Measurements from ENCODE around the gene MACC1.
"Not testable (repeated sequence)": the region's sequence is repeated elsewhere in the genome, so short reads cannot be mapped to it uniquely, and the experiment has no call there.

Gene MACC1

DNA sequence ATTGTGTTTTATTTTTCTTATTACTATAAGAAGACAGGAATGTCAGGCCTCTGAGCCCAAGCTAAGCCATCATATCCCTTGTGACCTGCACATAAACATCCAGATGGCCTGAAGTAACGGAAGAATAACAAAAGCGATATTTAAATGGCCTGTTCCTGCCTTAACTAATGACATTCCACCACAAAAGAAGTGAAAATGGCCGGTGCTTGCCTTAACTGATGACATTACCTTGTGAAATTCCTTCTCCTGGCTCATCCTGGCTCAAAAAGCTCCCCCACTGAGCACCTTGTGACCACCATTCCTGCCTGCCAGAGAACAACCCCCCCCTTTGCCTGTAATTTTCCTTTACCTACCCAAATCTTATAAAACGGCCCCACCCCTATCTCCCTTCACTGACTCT is 91.1 kb downstream of the MACC1 start:
- DNase-seq: not testable (repeated sequence)

- not testable (repeated sequence) for DNase-seq
These were observed 93.1 kb downstream of the MACC1 start for GRCh38 chr7:20124087-20124486.

GRCh38 chr7:20122653-20123316 is 94.4 kb downstream of the MACC1 start:
- not testable (repeated sequence) for DNase-seq

DNA sequence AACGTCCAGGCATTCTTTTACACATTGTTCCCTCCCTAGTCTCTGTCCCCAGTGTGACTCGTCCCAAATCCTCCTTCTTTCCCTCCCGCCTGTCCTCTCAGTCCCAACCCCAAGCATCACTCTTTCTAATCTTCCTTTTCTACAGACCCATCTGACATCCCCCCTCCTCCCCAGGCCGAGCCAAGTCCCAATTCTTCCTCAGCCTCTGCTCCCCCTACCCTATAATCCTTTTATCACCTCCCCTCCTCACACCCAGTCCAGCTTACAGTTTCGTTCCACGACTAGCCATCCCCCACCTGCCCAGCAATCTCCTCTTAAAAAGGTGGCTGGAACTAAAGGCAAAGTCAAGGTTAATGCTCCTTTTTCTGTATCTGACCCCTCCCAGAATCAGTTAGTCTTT is 95.1 kb downstream of the MACC1 start:
- DNase-seq: no peak

DNA sequence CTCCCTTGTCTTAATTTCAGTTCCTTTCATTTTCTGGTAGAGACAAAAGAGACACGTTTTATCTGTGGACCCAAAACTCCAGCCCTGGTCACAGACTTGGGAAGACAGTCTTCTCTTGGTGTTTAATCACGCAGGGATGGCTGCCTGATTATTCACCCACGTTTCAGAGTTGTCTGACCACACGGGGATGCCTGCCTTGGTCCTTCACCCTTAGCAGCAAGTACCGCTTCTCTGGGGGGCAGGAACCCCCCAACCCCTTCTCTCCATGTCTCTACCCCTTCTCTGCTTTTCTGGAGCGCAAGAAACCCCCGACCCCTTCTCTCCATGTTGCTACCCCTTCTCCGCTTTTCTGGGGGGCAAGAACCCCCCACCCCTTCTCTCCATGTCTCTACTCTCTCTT is 95.8 kb downstream of the MACC1 start:
- no peak for DNase-seq

DNA sequence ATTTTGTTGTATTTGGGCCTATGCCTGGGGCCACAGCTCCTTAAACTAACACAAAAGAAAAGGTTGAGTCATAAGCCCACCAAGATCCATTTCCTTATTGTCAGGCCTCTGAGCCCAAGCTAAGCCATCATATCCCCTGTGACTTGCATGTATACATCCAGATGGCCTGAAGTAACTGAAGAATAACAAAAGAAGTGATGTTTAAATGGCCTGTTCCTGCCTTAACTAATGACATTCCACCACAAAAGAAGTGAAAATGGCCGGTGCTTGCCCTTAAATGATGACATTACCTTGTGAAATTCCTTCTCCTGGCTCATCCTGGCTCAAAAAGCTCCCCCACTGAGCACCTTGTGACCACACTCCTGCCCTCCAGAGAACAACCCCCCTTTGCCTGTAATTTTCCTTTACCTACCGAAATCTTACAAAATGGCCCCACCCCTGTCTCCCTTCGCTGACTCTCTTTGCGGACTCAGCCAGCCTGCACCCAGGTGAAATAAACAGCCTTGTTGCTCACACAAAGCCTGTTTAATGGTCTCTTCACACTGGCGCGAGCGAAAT is 96.5 kb downstream of the MACC1 start:
- DNase-seq: not testable (repeated sequence)

GRCh38 chr7:20116869-20117268 is 100.3 kb downstream of the MACC1 start:
- no peak for DNase-seq

GRCh38 chr7:20114468-20114867 is 102.7 kb downstream of the MACC1 start:
- DNase-seq: no peak

DNA sequence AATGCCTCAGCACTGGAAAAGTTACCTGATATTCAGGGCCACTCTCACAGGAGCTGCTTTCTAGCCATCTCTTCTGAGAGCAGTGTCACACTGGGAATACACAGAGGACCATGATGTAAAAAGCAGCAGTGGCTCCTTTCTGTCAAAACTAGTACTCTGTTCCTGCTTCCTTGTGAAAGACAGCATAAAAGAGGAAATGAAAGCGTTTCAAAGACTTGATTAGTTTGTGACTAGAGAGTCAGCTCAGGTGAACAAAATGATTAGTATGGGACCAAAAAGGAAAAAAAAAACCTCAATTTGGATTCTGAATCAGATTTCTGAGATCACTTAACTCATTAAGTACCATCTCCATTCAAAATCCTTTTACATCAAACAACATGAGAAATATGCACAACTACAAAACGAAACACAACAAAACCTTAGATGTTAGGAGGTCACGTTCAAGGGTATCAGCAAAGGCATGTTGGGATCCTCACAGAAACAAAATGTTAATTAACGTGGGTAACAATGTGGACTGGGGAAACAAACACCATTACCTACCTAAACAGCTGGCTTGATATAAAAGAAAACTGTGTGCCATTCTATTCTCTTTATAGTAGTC is 103.7 kb downstream of the MACC1 start:
- DNase-seq: no peak

GRCh38 chr7:20112696-20113095 is 104.5 kb downstream of the MACC1 start:
- no peak for DNase-seq

- no peak for DNase-seq
These were observed 105.2 kb downstream of the MACC1 start for GRCh38 chr7:20111821-20112542.

DNA sequence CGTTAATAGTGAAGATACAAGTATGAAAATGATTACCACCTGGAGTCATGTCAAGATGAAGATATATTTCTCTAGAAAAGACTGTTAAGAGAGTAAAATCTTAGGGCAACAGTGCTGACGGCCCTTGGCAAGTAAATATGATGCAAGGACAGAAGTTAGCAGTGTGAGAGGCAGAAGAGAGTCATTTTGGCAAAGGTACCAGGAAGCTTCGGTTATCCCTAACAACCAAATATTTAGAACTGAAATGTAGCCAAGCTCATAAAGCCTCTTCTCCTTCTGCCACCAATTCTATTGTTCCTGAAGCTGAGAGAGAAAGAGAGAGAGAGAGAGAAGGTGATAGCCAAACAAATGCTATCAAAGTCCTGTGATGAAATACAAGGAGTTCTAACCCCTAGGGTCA is 109.6 kb downstream of the MACC1 start:
- no peak for DNase-seq

- DNase-seq: no peak
These were observed 112.5 kb downstream of the MACC1 start for GRCh38 chr7:20104696-20105095.

DNA sequence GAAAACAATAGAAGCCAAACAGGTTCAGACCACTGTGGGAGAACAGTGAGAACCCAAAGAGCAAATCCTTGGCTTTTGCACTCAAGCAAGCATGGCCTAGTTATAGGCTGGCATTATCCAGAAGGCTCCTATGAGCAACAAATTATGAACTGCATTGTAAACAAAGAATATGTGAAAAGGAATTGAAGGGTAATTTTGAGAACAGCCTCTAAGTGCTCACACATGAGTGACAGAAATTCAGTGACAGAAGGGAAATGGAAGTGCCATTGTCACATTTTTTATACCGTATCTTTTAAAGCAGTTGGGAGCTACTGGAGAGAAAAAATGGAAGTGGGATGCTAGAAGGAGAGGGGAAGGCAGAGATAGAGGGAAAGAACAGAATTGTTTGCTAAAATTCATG is 114.2 kb downstream of the MACC1 start:
- no peak for DNase-seq

DNA sequence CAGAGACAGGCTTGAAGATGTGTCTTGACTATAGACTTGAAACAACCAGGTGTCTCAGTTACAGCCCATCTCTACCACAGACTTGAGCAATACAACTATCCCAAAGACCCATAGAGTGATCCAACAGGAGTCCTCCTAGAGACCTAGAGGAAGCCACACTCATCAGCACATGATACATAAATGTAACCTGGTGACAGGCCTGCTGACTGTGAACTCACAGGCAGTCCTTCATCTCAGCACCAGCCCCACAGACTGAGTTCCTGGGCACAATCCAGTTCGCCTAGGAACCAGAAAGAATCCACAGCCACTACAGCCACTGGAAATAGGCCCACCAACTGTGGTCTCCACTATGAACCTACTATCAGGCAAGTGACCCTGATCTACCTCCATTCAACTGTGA is 121.3 kb downstream of the MACC1 start:
- DNase-seq: no peak

- DNase-seq: no peak
These were observed 121.7 kb downstream of the MACC1 start for GRCh38 chr7:20095436-20095835.

DNA sequence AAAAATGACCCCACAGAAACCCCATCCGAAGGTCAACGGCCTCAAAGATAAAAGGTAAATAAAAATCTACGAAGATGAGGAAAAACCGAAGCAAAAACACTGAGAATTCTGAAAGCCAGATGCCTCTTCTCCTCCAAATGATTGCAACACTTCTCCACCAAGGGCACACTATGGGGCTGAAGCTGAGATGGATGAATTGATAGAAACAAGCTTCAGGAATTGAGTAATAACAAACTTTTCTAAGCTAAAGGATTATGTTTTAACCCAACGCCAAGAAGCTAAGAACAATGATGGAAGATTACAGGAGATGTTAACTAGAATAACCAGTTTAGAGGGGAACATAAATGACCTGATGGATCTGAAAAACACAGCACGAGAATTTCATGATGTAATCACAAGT is 127.8 kb downstream of the MACC1 start:
- DNase-seq: no peak

DNA sequence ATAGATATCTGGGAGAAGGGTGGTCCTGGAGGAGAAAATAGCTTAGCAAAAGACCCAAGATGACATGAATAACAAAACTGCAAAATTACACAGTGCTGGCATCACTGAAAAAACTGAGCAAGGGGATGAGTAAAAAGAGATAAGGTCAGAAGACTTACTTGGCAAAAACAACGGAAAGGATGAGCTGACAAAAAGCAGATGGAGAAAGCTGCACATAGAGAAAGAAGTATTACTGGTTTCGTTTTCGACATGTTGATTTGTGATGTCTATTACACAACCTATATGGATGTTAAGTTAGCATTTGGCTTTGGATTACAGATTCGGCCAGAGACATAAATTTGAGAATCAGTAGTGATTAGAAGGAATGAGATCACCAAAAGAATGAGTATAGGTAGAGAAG is 132.1 kb downstream of the MACC1 start:
- no peak for DNase-seq
